GM19238 (cell line): ENCODE measurements around the gene GTPBP10.

ENCODE experiments used
- DNase-seq: peaks from one replicate; pipeline ENCODE4 v3.0.0; 2011; ENCODE audit warnings: low spot score; ENCODE audit not compliant: insufficient read length

The GTPBP10 gene

DNA sequence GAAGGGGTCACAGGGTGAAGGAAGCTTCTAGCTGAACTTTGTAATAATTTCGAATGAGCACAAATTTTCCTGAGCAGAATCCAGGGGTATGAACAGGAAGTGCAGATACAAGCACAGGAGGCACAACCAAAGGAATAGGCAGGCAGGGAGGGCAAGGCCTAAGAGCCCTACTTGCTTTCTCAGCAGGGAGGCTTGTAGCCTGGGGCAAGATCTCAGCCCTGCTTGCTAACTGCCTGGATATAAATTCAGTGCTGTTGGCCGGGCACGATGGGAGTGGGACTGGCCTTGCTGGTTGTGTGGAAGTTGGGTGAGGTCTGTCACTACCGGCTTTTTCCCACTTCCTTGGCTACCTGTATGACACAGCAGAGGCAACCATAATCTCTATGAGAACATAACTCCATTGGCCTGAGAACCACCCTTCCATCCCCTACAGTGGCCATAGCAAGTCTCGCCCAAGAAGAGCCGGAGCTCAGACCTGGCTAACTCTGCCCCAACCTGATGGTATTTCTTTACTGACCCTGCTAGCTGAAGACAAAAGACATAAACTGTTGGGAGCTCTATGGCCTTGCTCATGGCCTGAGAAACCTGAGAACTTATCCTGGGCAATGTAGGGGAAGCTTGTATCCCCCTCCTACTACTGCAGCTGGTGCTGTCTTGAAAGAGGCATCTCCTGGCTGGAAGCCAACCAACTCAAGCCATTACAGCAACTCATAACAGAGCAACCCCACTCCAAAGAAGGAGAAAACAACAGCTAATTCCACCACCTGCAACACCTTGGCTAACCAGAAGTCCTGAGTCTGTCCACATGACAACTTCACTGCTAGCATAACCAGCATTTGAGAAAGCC lies 84.3 kb downstream of the GTPBP10 start:
- DNase-seq: no peak

- DNase-seq: no peak
These were observed 86.2 kb downstream of the GTPBP10 start for GRCh38 chr7:90432752-90433151.

- no peak for DNase-seq
These were observed 86.7 kb downstream of the GTPBP10 start for GRCh38 chr7:90433221-90433620.
